Motor neuron (in vitro differentiated cells): ENCODE measurements around the gene RETN. TPM values are rescaled to one million over a fixed set of nuclear protein-coding genes. Genes with fewer than 3 reads are reported as not detected.

Experiments
- ATAC-seq, 8 experiments: fragments of 200-7000 bp; cut with Tn5 transposase; replicated peaks in 6 of 8; 2 replicates each; pipeline ENCODE4 v1.8.0; 2021; ENCODE audit warnings: mild to moderate bottlenecking in 8 of 8, moderate library complexity in 8 of 8
- H3K27ac ChIP-seq, 2 donors: fragments of 250-450 bp; sonication (Bioruptor Pico); 2 replicates each; pipeline ENCODE4 v1.9.0; 2021; ENCODE audit warnings: antibody characterized with exemption in 2 of 2, mild to moderate bottlenecking in 2 of 2, moderate library complexity in 1 of 2
- H3K4me1 ChIP-seq, 2 donors: fragments of 250-450 bp; sonication (Bioruptor Pico); replicated peaks in 1 of 2; 2 replicates each; pipeline ENCODE4 v1.6.1; 2021; ENCODE audit warnings: antibody characterized with exemption in 2 of 2, mild to moderate bottlenecking in 2 of 2, moderate library complexity in 1 of 2
- H3K4me3 ChIP-seq, 5 donors: fragments of 250-450 bp; sonication (Bioruptor Pico); 2 replicates each; pipeline ENCODE4 v1.9.0; 2021; ENCODE audit warnings: antibody characterized with exemption in 5 of 5, mild to moderate bottlenecking in 5 of 5, moderate library complexity in 4 of 5
- WGBS, 10 experiments: fragments of 450-650 bp; shearing (Covaris generic); methylation state at CpG; one replicate each; pipeline ENCODE4 v1.0.0; 2022; 5-methylcytosine and 5-hydroxymethylcytosine counted together
- in situ Hi-C, 9 experiments: fragments of 400-800 bp; cut with MboI; loops; one replicate each; pipeline ENCODE4 v1.15.0; 2021; ENCODE audit warnings: low sequenced_read_pairs in 9 of 9, low pct_unique_long_range_greater_than_20kb in 2 of 9; ENCODE audit not compliant: unreplicated experiment in 9 of 9
- total RNA-seq, 8 experiments: library from RNA; unstranded; fragments of 300-600 nt; gene quantifications; 2 replicates each; pipeline versions ENCODE4 v1.2.3 to v1.2.4, GENCODE V29; 2022

RETN gene
- total RNA-seq, 8 experiments from 2014 or later = not detected

DNA sequence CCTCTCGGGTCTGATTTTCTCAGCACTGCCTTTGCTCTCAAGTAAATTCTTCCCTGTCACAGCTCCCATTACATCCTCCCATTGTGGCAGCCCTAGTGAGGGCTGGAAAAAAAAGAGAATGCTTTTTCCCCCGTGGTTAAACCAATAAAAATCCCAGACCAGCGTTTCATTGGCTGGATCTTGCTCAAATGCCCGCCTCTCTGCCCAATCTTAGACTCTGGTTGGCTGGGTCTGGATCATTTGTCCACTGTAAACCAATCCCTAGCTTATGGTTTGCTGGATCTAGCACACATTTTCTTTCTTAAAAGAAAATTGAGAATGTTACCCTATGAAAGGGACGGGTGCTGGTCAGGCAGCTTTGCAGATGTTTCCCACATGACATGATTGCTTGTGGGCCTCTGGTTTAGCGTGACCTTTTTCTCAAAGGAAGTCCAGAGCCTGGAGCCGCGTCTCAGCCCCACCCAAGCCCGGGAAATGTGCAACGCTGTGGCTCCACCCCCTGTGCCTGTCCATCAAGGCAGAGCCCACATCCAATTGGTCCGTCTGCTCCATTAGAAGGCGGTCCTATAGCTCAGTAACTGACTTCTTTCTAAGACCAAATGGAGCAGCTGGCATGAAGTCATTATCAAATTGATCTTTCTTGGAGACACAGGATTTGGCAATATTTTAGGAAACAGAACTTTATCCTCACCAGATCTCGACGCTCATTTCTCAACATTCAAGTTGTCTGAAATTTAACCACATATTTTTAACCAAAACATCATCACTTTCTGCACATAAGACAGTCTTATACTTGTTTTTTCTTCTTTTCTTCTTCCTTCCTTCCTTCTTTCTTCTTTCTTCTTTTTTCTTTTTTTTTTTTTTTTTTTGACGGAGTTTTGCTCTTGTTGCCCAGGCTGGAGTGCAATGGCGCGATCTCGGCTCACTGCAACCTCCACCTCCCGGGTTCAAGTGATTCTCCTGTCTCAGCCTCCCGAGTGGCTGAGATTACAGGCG, 5.5 kb downstream of the RETN start:
- in situ Hi-C loops = loop anchor here in 1 of 9 experiments (25.0 kb wide), 1 partner anchor 112 kb away; no protein-coding TSS in a partner anchor
- peak; percentile 59 to 98 (median 70) for ATAC-seq
- Histone ChIP-seq H3K27ac (no peak overlapping the region), H3K4me3 (no peak overlapping the region), H3K4me1 (peaks cover 4 to 7% of the 10 kb centered on the region in 2 donors)
- 11 to 91% (median 31%) methylated on average over 4 to 19 of the region's 21 CpGs for WGBS, 10 experiments

DNA sequence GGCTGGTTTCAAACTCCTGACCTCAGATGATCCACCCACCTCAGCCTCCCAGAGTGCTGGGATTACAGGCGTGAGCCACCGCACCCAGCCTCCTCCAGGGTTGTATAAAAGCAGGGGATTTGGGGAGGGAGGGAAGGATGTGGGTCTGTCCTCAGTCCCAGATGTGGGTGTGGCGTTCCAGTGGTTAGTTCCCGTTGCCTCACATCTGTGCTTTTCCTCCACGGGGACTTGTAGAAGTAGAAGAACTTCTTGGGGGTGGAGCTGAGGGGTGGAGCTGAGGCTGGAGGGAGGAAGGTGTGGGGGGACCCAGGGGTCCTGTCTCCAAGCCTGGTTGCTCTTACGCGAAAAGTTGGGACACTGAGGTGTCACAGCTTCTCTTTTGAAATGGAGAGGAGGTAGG, 7.5 kb downstream of the RETN start:
- Histone ChIP-seq H3K27ac (no peak overlapping the region), H3K4me1 (peaks cover 7% of the 10 kb centered on the region in 2 donors), H3K4me3 (no peak overlapping the region)
- in situ Hi-C loops = no loop called here
- ATAC-seq = no peak
- 38 to 100% methylated on average over 2 of the region's 7 CpGs; no CpG with 5 or more reads in 8 of the 10 experiments for WGBS, 10 experiments

DNA sequence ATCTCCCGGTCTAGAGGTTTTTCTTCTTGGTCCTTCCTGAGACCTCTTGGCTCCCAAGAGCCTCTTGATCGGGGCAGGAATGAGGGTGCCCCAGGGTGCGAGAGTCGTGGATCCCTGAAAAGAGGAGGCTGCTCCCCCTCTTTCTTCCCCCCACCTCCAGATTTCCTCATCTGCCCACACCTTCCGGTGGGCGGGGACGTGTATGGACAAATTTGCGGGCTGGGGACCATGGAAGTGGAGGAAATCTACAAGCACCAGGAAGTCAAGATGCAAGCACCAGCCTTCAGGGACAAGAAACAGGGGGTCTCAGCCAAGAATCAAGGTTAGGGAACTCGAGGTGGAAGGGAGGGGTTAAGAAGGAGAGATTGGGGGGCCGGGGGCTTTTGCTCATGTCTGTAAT, 8.0 kb downstream of the RETN start, which contains the start of gene MCEMP1:
Gene MCEMP1, plus strand, starts transcription at position 237 of the 400 bp plus-strand sequence. Its CDS starts 31 bp downstream, at position 268.
- no peak within 1 kb of the TSS for H3K27ac ChIP-seq
- H3K4me3 ChIP-seq = no peak within 1 kb of the TSS
- WGBS, 10 experiments = 10 to 70% (median 42%) methylated on average over 2 to 4 of the region's 10 CpGs; no CpG with 5 or more reads in 7 of the 10 experiments
- peaks cover 8% of the 10 kb centered on the region in 2 donors for H3K4me1 ChIP-seq
- in situ Hi-C loops = no loop called here
- ATAC-seq = no peak

DNA sequence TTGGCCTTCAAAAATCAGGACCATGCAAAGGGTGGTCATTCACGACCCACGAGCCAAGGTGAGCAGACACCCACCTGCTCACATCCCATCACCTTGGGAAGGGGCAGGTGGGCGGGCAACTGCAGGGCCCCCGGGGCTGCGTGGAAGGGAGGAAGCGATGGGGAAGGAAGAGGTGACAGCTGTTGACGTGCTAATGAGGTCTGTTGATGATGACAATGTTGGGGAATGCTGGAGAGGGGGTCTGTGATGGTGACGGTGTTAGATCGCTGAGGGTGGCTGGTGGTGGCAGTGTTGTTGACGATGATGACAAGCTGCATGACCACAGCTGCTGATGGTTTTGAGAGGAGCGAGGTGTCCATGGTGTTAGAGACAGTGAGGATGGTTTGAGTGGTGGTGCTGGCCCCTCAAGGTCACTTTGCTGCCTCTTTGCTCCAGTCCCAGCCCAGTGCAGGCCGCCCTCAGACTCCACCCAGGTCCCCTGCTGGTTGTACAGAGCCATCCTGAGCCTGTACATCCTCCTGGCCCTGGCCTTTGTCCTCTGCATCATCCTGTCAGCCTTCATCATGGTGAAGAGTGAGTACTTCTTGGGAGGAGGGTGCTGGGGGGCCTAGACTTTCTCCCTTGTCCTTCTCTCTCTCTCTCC, 8.9 kb downstream of the RETN start:
- Histone ChIP-seq H3K4me3 (no peak overlapping the region), H3K4me1 (peaks cover 10 to 11% of the 10 kb centered on the region in 2 donors), H3K27ac (no peak overlapping the region)
- in situ Hi-C loops = no loop called here
- no peak for ATAC-seq
- 0 to 92% (median 20%) methylated on average over 1 to 6 of the region's 12 CpGs; no CpG with 5 or more reads in 3 of the 10 experiments for WGBS, 10 experiments

DNA sequence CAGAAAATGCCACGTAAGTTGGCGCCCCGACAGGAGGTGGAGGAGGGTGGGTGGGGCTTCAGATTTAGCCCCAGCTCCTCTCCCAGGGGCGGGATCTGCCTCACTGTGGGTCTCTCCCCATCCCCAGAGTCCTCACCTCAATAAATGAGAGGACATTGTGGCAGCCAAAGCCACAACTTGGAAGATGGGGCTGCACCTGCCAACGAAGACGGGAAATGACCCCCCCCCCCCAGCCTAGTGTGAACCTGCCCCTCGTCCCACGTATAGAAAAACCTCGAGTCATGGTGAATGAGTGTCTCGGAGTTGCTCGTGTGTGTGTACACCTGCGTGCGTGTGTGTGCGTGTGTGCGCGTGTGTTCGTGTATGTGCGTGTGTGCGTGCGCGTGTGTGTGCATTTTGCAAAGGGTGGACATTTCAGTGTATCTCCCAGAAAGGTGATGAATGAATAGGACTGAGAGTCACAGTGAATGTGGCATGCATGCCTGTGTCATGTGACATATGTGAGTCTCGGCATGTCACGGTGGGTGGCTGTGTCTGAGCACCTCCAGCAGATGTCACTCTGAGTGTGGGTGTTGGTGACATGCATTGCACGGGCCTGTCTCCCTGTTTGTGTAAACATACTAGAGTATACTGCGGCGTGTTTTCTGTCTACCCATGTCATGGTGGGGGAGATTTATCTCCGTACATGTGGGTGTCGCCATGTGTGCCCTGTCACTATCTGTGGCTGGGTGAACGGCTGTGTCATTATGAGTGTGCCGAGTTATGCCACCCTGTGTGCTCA, 10.3 kb downstream of the RETN start:
- in situ Hi-C loops = no loop called here
- Histone ChIP-seq H3K4me1 (peaks cover 10 to 11% of the 10 kb centered on the region in 2 donors), H3K27ac (no peak overlapping the region), H3K4me3 (no peak overlapping the region)
- peak in 5 of 8 experiments; percentile 51 to 67 (median 60) for ATAC-seq
- WGBS, 10 experiments = 0 to 98% (median 58%) methylated on average over 1 to 22 of the region's 30 CpGs; no CpG with 5 or more reads in 2 of the 10 experiments

DNA sequence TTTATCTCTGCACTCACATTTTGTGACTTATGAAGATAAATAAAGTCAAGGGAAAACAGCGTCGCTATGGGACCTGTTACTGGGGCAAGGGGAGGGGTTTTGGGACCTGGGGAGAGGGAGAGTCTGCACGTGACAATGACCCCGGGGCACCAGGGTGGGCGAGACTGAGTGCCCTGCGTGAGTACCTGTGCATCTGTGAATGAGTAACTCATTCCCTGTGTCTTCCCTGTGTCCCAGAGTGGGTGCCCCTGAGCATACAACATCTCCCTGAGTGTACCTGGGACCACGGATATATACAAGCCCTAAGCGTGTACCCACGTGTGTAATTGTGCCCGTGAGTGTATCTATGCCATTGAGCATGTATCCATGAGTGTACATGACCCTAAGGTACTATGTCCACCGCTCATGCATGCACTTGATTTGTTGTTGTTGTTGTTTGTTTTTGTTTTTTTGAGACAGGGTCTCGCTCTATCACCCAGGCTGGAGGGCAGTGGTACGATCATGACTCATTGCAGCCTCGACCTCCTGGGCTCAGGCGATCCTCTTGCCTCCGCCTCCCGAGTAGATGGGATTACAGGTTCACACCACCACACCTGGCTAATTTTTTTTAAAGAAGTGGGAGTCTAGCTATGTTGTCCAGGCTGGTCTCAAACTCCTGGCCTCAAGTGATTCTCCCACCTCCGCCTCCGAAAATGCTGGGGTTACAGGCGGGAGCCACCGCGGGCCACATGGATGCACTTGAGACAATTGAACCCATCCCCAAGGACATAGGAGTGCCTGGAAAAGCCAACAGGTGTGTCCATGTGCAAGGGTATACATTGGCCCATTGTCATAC, 11.1 kb downstream of the RETN start:
- in situ Hi-C loops = no loop called here
- Histone ChIP-seq H3K27ac (peak overlapping the region in 1 of 2 donors; percentile 31), H3K4me3 (peak overlapping the region; percentile 60 to 97 (median 95)), H3K4me1 (peaks cover 10 to 11% of the 10 kb centered on the region in 2 donors)
- WGBS, 10 experiments = 0 to 61% (median 36%) methylated on average over 1 to 15 of the region's 22 CpGs; no CpG with 5 or more reads in 4 of the 10 experiments
- peak in 1 of 8 experiments; percentile 7 for ATAC-seq

DNA sequence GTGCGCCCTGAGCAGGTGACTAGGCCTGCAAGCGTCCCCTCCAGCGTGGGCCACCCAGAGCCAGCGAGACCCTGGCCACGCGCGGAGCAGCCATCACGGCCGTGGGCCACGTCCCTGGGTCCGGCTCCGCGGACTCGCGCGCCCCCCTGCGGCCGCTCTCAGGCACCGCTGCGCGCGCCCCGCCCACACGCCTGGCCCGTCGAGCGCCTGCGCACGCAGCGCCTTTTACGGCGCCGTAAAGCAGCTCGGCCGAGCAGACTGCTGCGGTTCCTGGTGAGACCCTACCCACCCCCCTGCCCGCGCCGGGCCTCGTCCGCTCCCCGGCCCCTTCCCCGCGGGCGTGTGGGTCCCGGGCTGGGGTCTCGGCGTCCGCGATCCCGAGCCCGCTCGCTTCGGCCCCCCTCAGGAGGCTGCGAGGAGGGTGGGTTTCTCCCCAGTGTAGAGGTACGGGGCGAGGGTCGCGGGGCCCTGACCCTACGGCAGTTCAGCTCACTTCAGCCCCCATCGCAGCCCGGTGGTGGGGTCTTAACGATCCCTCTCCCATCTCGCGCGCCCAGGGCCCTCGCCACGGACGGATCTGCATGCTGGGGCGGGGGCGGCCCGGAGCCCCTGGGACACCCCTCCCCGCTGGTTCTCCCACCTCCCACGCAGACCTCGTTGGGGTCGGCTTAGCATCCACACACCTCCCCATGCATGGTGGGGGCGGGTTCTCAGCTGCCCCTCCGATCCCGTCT, 11.9 kb downstream of the RETN start, which contains the start of gene TRAPPC5:
Gene TRAPPC5, plus strand, starts transcription at position 228 of the 734 bp plus-strand sequence. CDS start 1,421 bp downstream, outside the sequence.
- 0% methylated on average over 3 to 7 of the region's 79 CpGs; no CpG with 5 or more reads in 7 of the 10 experiments for WGBS, 10 experiments
- H3K27ac ChIP-seq = peak within 1 kb of the TSS; percentile 57 to 79
- in situ Hi-C loops = no loop called here

DNA sequence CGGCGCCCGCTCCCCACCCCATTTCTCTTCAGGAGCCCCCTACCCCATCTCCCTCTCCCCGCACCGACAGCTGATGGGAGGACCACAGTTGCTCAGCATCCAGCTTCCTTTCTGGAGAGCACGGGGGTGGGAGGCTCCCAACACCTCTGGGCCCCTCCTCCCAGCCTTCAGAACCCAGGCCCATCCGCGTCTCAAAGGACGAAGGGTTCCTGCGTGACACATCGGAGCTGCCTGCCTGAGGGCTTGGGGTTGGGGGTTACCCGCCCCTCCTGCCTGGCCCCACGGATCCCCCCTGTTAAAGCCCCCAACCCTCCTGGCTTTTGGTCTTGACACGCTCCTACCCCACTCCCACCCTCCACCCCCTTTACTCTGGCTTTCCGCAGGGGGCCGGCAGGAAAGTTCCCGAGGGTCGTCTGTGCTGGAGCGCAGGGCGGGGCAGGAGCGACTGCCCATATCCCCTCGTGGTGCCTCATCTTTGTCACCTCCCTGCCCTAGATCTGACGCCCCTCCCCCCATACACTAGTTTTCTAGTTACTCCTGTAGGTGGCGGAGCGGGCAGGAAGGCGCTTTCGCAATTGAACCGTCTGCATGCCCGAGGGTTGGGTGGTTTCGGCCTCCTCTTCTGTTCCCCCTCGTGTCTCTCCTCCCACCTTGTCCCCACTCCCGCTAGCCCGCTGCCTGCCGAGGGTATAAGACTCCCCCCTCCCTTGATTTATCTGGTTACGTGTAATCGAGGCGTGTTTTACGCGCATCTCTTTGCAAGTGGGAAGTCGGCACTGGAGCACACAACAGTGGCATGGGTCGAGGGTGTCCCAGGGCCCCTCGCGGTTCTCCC, 12.7 kb downstream of the RETN start:
- Histone ChIP-seq H3K27ac (peak overlapping the region; percentile 57 to 79), H3K4me3 (peak overlapping the region; percentile 60 to 97 (median 95)), H3K4me1 (peaks cover 10 to 11% of the 10 kb centered on the region in 2 donors)
- WGBS, 10 experiments = 0 to 28% methylated on average over 1 to 5 of the region's 43 CpGs; no CpG with 5 or more reads in 8 of the 10 experiments
- peak; percentile 27 to 68 (median 36) for ATAC-seq
- in situ Hi-C loops = no loop called here

More for the DNA sequence above, 11.9 kb downstream of the RETN start, which contains the start of gene TRAPPC5:
- peak; percentile 53 to 85 (median 80) for ATAC-seq
- H3K4me1 ChIP-seq = peaks cover 10 to 11% of the 10 kb centered on the region in 2 donors
- H3K4me3 ChIP-seq = peak within 1 kb of the TSS; percentile 60 to 97 (median 95)

DNA sequence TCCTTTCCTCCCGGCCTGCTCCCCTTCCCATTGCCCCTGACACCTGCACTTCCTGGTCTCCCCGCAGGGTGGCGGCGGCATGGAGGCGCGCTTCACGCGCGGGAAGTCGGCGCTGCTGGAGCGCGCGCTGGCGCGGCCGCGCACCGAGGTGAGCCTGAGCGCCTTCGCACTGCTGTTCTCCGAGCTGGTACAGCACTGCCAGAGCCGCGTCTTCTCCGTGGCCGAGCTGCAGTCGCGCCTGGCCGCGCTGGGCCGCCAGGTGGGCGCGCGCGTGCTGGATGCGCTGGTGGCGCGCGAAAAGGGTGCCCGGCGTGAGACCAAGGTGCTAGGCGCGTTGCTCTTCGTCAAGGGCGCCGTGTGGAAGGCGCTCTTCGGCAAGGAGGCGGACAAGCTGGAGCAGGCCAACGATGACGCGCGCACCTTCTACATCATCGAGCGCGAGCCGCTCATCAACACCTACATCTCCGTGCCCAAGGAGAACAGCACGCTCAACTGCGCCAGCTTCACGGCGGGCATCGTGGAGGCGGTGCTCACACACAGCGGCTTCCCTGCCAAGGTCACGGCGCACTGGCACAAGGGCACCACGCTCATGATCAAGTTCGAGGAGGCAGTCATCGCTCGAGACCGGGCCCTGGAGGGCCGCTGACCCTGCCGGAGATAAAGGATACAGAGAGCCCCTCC, 13.5 kb downstream of the RETN start:
- in situ Hi-C loops = no loop called here
- H3K27ac ChIP-seq = no peak overlapping the region
- ATAC-seq = no peak
- H3K4me1 ChIP-seq = peaks cover 10 to 11% of the 10 kb centered on the region in 2 donors
- peak overlapping the region in 2 of 5 donors; percentile 95 to 97 for H3K4me3 ChIP-seq
- 92 to 100% (median 99%) methylated on average over 1 to 28 of the region's 74 CpGs; no CpG with 5 or more reads in 5 of the 10 experiments for WGBS, 10 experiments
